Measurements from ENCODE around the gene GABRR2. TPM values are rescaled to one million over a fixed set of nuclear protein-coding genes. Genes with fewer than 3 reads are reported as not detected.

The GABRR2 gene
- total RNA-seq, 1 donor: not detected

- Histone ChIP-seq H3K27ac (ENCODE audit: low read depth, low read length) (no peak overlapping the region), H2AFZ (ENCODE audit: low read length) (no peak overlapping the region)
These were observed 92.4 kb downstream of the GABRR2 start for GRCh38 chr6:89222712-89223039.

GRCh38 chr6:89221971-89222711 lies 93.0 kb downstream of the GABRR2 start:
- Histone ChIP-seq H4K20me1 (ENCODE audit: insufficient read depth, low read length) (no peaks in the 10 kb centered on the region), H3K27me3 (ENCODE audit: insufficient read depth, low read length) (peaks cover 8% of the 10 kb centered on the region), H3K9me3 (ENCODE audit: low read depth, low read length) (no peaks in the 10 kb centered on the region), H2AFZ (ENCODE audit: low read length) (no peak overlapping the region), H3K4me3 (ENCODE audit: insufficient read depth, low read length) (no peak overlapping the region), H3K27ac (ENCODE audit: low read depth, low read length) (no peak overlapping the region), H3K4me1 (ENCODE audit: insufficient read depth, low read length) (no peaks in the 10 kb centered on the region), H3K79me2 (ENCODE audit: insufficient read depth, low read length) (no peaks in the 10 kb centered on the region), H3K4me2 (ENCODE audit: insufficient read depth, low read length) (no peak overlapping the region), H3K36me3 (ENCODE audit: insufficient read depth, low read length) (no peaks in the 10 kb centered on the region)
- peak; percentile 26 for DNase-seq (ENCODE audit: insufficient read length, low spot score, missing footprints)
- no peak for TF ChIP-seq CTCF (IDR thresholded peaks at IDR 0.05; ENCODE audit: extremely low read depth, low read depth, low read length)

More at GRCh38 chr6:89222712-89223039, 92.4 kb downstream of the GABRR2 start:
- H3K4me2 ChIP-seq (ENCODE audit: insufficient read depth, low read length): no peak overlapping the region
- H4K20me1 ChIP-seq (ENCODE audit: insufficient read depth, low read length): no peaks in the 10 kb centered on the region
- no peak overlapping the region for H3K4me3 ChIP-seq (ENCODE audit: insufficient read depth, low read length)
- no peaks in the 10 kb centered on the region for H3K4me1 ChIP-seq (ENCODE audit: insufficient read depth, low read length)
- no peaks in the 10 kb centered on the region for H3K36me3 ChIP-seq (ENCODE audit: insufficient read depth, low read length)
- DNase-seq (ENCODE audit: insufficient read length, low spot score, missing footprints): no peak
- TF ChIP-seq CTCF (IDR thresholded peaks at IDR 0.05; ENCODE audit: extremely low read depth, low read depth, low read length): no peak
- no peaks in the 10 kb centered on the region for H3K79me2 ChIP-seq (ENCODE audit: insufficient read depth, low read length)
- H3K27me3 ChIP-seq (ENCODE audit: insufficient read depth, low read length): peaks cover 5% of the 10 kb centered on the region
- H3K9me3 ChIP-seq (ENCODE audit: low read depth, low read length): no peaks in the 10 kb centered on the region

GRCh38 chr6:89221129-89221528 lies 94.0 kb downstream of the GABRR2 start:
- H3K4me2 ChIP-seq (ENCODE audit: insufficient read depth, low read length): no peak overlapping the region
- H4K20me1 ChIP-seq (ENCODE audit: insufficient read depth, low read length): no peaks in the 10 kb centered on the region
- no peaks in the 10 kb centered on the region for H3K9me3 ChIP-seq (ENCODE audit: low read depth, low read length)
- no peak overlapping the region for H2AFZ ChIP-seq (ENCODE audit: low read length)
- no peak for TF ChIP-seq CTCF (IDR thresholded peaks at IDR 0.05; ENCODE audit: extremely low read depth, low read depth, low read length)
- no peak overlapping the region for H3K27ac ChIP-seq (ENCODE audit: low read depth, low read length)
- no peak for DNase-seq (ENCODE audit: insufficient read length, low spot score, missing footprints)
- H3K4me1 ChIP-seq (ENCODE audit: insufficient read depth, low read length): no peaks in the 10 kb centered on the region
- no peaks in the 10 kb centered on the region for H3K36me3 ChIP-seq (ENCODE audit: insufficient read depth, low read length)
- H3K27me3 ChIP-seq (ENCODE audit: insufficient read depth, low read length): peaks cover 8% of the 10 kb centered on the region
- H3K79me2 ChIP-seq (ENCODE audit: insufficient read depth, low read length): no peaks in the 10 kb centered on the region
- no peak overlapping the region for H3K4me3 ChIP-seq (ENCODE audit: insufficient read depth, low read length)

GRCh38 chr6:89217299-89217910 lies 97.7 kb downstream of the GABRR2 start, which contains the start of gene GABRR1:
Gene GABRR1 (minus strand): TSS chr6:89217358. CDS start chr6:89217322, 36 bp downstream.
- no peak for TF ChIP-seq CTCF (IDR thresholded peaks at IDR 0.05; ENCODE audit: extremely low read depth, low read depth, low read length)
- H3K4me1 ChIP-seq (ENCODE audit: insufficient read depth, low read length): no peaks in the 10 kb centered on the region
- peaks cover 8% of the 10 kb centered on the region for H3K27me3 ChIP-seq (ENCODE audit: insufficient read depth, low read length)
- H3K36me3 ChIP-seq (ENCODE audit: insufficient read depth, low read length): no peaks in the 10 kb centered on the region
- H2AFZ ChIP-seq (ENCODE audit: low read length): no peak within 1 kb of the TSS
- no peaks in the 10 kb centered on the region for H3K79me2 ChIP-seq (ENCODE audit: insufficient read depth, low read length)
- H3K27ac ChIP-seq (ENCODE audit: low read depth, low read length): no peak within 1 kb of the TSS
- no peak for DNase-seq (ENCODE audit: insufficient read length, low spot score, missing footprints)
- peak within 1 kb of the TSS; percentile 23 for H3K4me3 ChIP-seq (ENCODE audit: insufficient read depth, low read length)
- peak within 1 kb of the TSS; percentile 53 for H3K4me2 ChIP-seq (ENCODE audit: insufficient read depth, low read length)
- no peaks in the 10 kb centered on the region for H3K9me3 ChIP-seq (ENCODE audit: low read depth, low read length)
- H4K20me1 ChIP-seq (ENCODE audit: insufficient read depth, low read length): no peaks in the 10 kb centered on the region
